K562 (cell line): ENCODE measurements around the gene ABCG2.

Source experiments
- BACH1 ChIP-seq: fragments of 200-800 bp; sonication (Bioruptor generic); IDR thresholded peaks from 2 replicates; pipeline ENCODE4 v1.6.1; 2016; ENCODE audit warnings: missing genetic modification characterization, missing compliant biosample characterization
- CTCF ChIP-seq, 3 experiments: IDR thresholded peaks in 2 of 3; conservative IDR thresholded peaks in 1 of 3; 2 replicates each; pipeline ENCODE4 v1.5.1; 2011 to 2012; ENCODE audit warnings: low read length in 3 of 3, mild to moderate bottlenecking in 3 of 3, control low read depth in 2 of 3, improper control_type of control experiment in 1 of 3, inconsistent platforms in 1 of 3, low read depth in 1 of 3, mixed read lengths in 1 of 3, moderate library complexity in 1 of 3; ENCODE audit not compliant: insufficient read depth in 2 of 3
- ERF ChIP-seq: fragments of 450-650 bp; formaldehyde crosslinking; IDR thresholded peaks from 2 replicates; pipeline ENCODE4 v1.4.0; 2020; ENCODE audit warnings: mild to moderate bottlenecking, mixed read lengths
- FOXA1 ChIP-seq: fragments of 450-650 bp; IDR thresholded peaks from 2 replicates; pipeline ENCODE4 v1.6.1; 2016; ENCODE audit warnings: mild to moderate bottlenecking, borderline replicate concordance
- GTF2F1 ChIP-seq: IDR thresholded peaks from 2 replicates; pipeline ENCODE4 v1.6.1; 2011; ENCODE audit warnings: low read depth, low read length, improper control_type of control experiment
- SAFB ChIP-seq: fragments of 200-400 bp; formaldehyde crosslinking; IDR thresholded peaks from 2 replicates; pipeline ENCODE4 v1.6.1; 2017; ENCODE audit warnings: low read depth, low read length, borderline replicate concordance
- ZNF24 ChIP-seq: fragments of 450-650 bp; IDR thresholded peaks from 2 replicates; pipeline ENCODE4 v1.6.1; 2016
- TF ChIP-seq, protein P1 (sequence below): fragments of 450-650 bp; IDR thresholded peaks from 2 replicates; pipeline ENCODE4 v1.6.1; 2016
- TF ChIP-seq, protein P2 (sequence below): sonication (generic); formaldehyde crosslinking; IDR thresholded peaks from 2 replicates; pipeline ENCODE4 v1.8.0; 2022; ENCODE audit warnings: mild to moderate bottlenecking, missing genetic modification reagents, borderline replicate concordance

GRCh38 chr4:88204882-88205281 lies 46.4 kb upstream of the ABCG2 start:
- no peak for TF ChIP-seq ZNF24
- no peak for TF ChIP-seq BACH1 (tag)
- no peak for TF ChIP-seq FOXA1
- TF ChIP-seq, protein P1, sequence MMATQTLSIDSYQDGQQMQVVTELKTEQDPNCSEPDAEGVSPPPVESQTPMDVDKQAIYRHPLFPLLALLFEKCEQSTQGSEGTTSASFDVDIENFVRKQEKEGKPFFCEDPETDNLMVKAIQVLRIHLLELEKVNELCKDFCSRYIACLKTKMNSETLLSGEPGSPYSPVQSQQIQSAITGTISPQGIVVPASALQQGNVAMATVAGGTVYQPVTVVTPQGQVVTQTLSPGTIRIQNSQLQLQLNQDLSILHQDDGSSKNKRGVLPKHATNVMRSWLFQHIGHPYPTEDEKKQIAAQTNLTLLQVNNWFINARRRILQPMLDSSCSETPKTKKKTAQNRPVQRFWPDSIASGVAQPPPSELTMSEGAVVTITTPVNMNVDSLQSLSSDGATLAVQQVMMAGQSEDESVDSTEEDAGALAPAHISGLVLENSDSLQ, result no peak
- no peak for TF ChIP-seq SAFB
- no peak for TF ChIP-seq GTF2F1
- TF ChIP-seq, protein P2, sequence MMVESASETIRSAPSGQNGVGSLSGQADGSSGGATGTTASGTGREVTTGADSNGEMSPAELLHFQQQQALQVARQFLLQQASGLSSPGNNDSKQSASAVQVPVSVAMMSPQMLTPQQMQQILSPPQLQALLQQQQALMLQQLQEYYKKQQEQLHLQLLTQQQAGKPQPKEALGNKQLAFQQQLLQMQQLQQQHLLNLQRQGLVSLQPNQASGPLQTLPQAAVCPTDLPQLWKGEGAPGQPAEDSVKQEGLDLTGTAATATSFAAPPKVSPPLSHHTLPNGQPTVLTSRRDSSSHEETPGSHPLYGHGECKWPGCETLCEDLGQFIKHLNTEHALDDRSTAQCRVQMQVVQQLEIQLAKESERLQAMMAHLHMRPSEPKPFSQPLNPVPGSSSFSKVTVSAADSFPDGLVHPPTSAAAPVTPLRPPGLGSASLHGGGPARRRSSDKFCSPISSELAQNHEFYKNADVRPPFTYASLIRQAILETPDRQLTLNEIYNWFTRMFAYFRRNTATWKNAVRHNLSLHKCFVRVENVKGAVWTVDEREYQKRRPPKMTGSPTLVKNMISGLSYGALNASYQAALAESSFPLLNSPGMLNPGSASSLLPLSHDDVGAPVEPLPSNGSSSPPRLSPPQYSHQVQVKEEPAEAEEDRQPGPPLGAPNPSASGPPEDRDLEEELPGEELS, result no peak
- no peak for TF ChIP-seq ERF (CRISPR knock-in tag)
- no peak for TF ChIP-seq CTCF (IDR thresholded peaks at IDR 0.05 in 2 of 3, conservative IDR thresholded peaks at IDR 0.05 in 1 of 3; ENCODE audit: insufficient read depth in 2 of 3, low read depth in 1 of 3, low read length in 3 of 3)
